T-helper 1 cell treated with Interleukin-12 subunit alpha and Interleukin-12 subunit beta and Interleukin-4 antibody, amounts not matched to agents 30 μg/mL and 1 μg/mL, for 36 hours (primary cell): ENCODE measurements around the gene PEX1.
"Not testable (repeated sequence)": the region's sequence is repeated elsewhere in the genome, so short reads cannot be mapped to it uniquely, and the experiment has no call there.

Experiments
- H3K27ac Mint-ChIP-seq: one replicate; pipeline ENCODE4 v1.8.0; 2021; ENCODE audit warnings: mild to moderate bottlenecking, mixed read lengths
- H3K27me3 Mint-ChIP-seq: one replicate; pipeline ENCODE4 v1.8.0; 2021; ENCODE audit warnings: low read depth, mixed read lengths
- H3K36me3 Mint-ChIP-seq: one replicate; pipeline ENCODE4 v1.8.0; 2021; ENCODE audit warnings: low read depth, mixed read lengths
- H3K4me1 Mint-ChIP-seq: one replicate; pipeline ENCODE4 v1.8.0; 2021; ENCODE audit warnings: low read depth, mixed read lengths
- H3K4me3 Mint-ChIP-seq: one replicate; pipeline ENCODE4 v1.8.0; 2021; ENCODE audit warnings: mild to moderate bottlenecking, moderate library complexity, mixed read lengths
- H3K9me3 Mint-ChIP-seq: one replicate; pipeline ENCODE4 v1.8.0; 2021; ENCODE audit warnings: mixed read lengths

PEX1 gene

DNA sequence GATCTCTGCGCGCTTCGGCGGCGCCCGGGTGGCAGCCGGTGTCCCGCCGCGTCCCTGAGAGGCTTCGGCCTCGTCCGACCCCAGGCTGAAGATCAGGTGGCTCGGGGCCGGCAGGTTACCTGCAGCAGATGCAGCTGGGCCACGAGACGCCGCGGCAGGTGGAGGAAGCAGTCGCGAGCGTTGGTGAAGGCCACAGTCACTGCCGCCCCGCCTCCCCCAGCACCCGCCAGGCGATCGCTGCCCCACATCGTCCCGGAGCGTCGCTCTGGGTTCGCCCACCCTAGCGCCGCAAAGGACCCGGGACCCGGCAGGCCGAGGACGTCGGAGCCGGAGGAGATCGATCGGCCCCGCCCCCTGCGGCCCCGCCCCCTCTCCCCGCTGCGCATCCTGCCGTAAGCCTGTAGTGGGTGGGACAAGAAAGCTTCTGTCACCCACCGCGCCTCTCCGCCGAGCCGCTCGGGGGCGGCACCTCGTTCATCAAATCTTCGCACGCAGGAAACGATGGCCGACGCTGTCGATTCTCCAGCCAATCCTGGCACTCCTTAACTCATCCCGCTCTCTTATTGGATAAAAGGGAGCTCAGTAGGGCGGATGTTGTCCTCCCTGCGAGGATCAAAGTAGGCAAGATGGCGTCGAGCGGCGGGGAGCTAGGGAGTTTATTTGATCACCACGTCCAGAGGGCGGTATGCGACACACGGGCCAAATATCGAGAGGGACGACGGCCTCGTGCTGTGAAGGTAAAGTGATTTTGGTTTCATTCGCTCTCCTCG lies at the start of gene PEX1, which contains the start of gene RBM48:
TSS of gene PEX1 (minus strand) at position 333 of the 770 bp plus-strand sequence. CDS start at position 248, 85 bp downstream.
TSS of gene RBM48 (plus strand) at position 608 of the 770 bp plus-strand sequence. CDS start at position 627, 19 bp downstream.
- peaks cover 24% of the 10 kb centered on the region for H3K4me1 Mint-ChIP-seq
- H3K36me3 Mint-ChIP-seq: peaks cover 20% of the 10 kb centered on the region
- H3K27me3 Mint-ChIP-seq: no peaks in the 10 kb centered on the region
- H3K4me3 Mint-ChIP-seq: peak within 1 kb of the TSS; percentile 92
- peak within 1 kb of the TSS; percentile 93 for H3K27ac Mint-ChIP-seq
- no peaks in the 10 kb centered on the region for H3K9me3 Mint-ChIP-seq

GRCh38 chr7:92576296-92576695 lies 48.0 kb upstream of the PEX1 start:
- no peak overlapping the region for H3K27ac Mint-ChIP-seq
- H3K4me1 Mint-ChIP-seq: peaks cover 5% of the 10 kb centered on the region
- H3K4me3 Mint-ChIP-seq: no peak overlapping the region
- H3K36me3 Mint-ChIP-seq: peaks cover 37% of the 10 kb centered on the region
- H3K27me3 Mint-ChIP-seq: no peaks in the 10 kb centered on the region
- H3K9me3 Mint-ChIP-seq: no peaks in the 10 kb centered on the region

DNA sequence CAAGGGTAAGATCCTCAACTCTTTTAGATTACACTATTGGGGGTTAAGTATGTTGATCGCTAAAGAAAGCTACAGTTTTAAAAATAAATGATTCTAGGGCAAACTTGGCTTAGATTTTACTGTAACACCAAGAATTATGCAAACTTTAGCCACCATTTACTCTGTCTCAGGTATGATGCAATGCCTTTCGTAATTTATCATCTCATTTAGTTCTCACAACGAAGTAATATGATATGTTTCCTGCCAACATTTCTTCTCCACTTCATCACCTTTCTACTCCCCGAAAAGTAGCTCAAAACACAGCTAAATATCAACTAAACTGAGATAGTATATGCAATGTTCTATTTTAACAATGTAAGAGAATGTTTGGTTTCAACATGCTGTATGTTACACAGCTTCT lies 40.8 kb upstream of the PEX1 start:
- Mint-ChIP-seq H3K27me3 (no peaks in the 10 kb centered on the region), H3K36me3 (peaks cover 24% of the 10 kb centered on the region), H3K9me3 (no peaks in the 10 kb centered on the region), H3K27ac (no peak overlapping the region), H3K4me3 (no peak overlapping the region), H3K4me1 (peaks cover 5% of the 10 kb centered on the region)

- peaks cover 2% of the 10 kb centered on the region for H3K4me1 Mint-ChIP-seq
- H3K36me3 Mint-ChIP-seq: peaks cover 32% of the 10 kb centered on the region
- no peaks in the 10 kb centered on the region for H3K9me3 Mint-ChIP-seq
- no peak overlapping the region for H3K4me3 Mint-ChIP-seq
- H3K27me3 Mint-ChIP-seq: no peaks in the 10 kb centered on the region
- no peak overlapping the region for H3K27ac Mint-ChIP-seq
Measured at GRCh38 chr7:92567460-92567859, 39.1 kb upstream of the PEX1 start.

DNA sequence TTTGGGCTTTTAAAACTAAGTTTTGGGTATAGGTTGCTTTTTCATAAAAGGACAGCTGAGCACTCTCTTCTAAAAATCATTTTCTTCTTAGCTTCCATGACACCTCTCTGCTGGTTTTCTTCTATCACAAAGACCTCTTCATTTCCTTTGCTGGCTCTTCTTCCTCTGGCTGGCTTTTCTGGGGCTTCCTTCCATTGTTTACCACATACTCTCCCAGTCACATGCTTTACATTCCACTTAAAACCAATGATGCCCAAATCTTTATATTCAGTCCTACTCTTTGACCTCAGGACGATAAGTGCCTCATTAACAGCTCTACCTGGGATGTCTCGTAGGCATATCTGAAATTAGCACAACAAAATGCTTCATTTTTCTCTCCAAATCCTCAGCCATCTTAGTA lies 35.0 kb upstream of the PEX1 start:
- Mint-ChIP-seq H3K4me1 (no peaks in the 10 kb centered on the region), H3K27ac (no peak overlapping the region), H3K9me3 (no peaks in the 10 kb centered on the region), H3K27me3 (no peaks in the 10 kb centered on the region), H3K4me3 (no peak overlapping the region), H3K36me3 (peaks cover 38% of the 10 kb centered on the region)

DNA sequence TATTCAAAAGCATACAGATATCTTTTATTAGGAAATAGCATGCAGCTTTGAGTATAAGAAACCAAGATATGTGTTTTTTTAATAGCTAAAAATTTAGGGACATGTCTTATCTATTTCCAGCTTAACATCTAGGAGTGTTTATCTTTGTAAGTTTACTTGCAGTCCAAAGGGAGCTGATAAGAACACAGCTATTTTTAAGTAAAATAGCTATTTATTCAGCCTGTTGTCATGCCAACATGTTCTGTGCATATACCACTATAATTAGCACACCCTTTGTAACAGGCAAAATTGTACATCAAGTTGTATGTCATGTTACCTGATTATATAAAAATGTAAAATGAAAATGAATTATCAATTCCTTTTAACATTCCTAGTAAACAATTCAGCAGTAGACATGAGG lies 32.3 kb upstream of the PEX1 start:
- Mint-ChIP-seq H3K4me3 (no peak overlapping the region), H3K27ac (no peak overlapping the region), H3K9me3 (no peaks in the 10 kb centered on the region), H3K27me3 (no peaks in the 10 kb centered on the region), H3K4me1 (no peaks in the 10 kb centered on the region), H3K36me3 (peaks cover 33% of the 10 kb centered on the region)

GRCh38 chr7:92557808-92558362 lies 29.6 kb upstream of the PEX1 start:
- H3K4me1 Mint-ChIP-seq: no peaks in the 10 kb centered on the region
- H3K27ac Mint-ChIP-seq: no peak overlapping the region

GRCh38 chr7:92557249-92557648 lies 28.9 kb upstream of the PEX1 start:
- no peaks in the 10 kb centered on the region for H3K4me1 Mint-ChIP-seq
- H3K36me3 Mint-ChIP-seq: peaks cover 13% of the 10 kb centered on the region
- no peaks in the 10 kb centered on the region for H3K9me3 Mint-ChIP-seq
- H3K27ac Mint-ChIP-seq: no peak overlapping the region
- H3K4me3 Mint-ChIP-seq: no peak overlapping the region
- no peaks in the 10 kb centered on the region for H3K27me3 Mint-ChIP-seq

More at GRCh38 chr7:92557808-92558362, 29.6 kb upstream of the PEX1 start:
- H3K27me3 Mint-ChIP-seq: no peaks in the 10 kb centered on the region
- no peaks in the 10 kb centered on the region for H3K9me3 Mint-ChIP-seq
- H3K4me3 Mint-ChIP-seq: no peak overlapping the region
- peaks cover 16% of the 10 kb centered on the region for H3K36me3 Mint-ChIP-seq

DNA sequence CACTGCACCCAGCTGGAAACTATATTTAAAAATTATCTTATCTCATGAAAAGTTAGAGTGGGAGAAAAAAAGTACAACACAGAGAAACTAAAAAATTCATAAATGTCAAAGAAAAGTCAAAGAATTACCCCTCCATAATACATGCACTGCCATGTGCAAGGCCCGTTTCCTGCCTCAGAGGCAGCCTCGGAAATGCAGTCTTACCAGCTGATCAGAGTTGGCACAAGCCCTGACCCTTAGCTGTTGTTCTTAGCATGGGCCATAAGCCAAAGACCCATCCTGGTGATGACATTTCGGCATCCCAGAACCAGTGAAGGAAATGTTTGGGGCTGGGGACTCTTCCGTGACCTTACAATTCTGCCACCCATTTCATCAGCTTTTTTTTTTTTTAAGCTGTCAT lies 21.9 kb upstream of the PEX1 start:
- peaks cover 6% of the 10 kb centered on the region for H3K27me3 Mint-ChIP-seq
- no peak overlapping the region for H3K27ac Mint-ChIP-seq
- H3K9me3 Mint-ChIP-seq: no peaks in the 10 kb centered on the region
- no peaks in the 10 kb centered on the region for H3K36me3 Mint-ChIP-seq
- H3K4me1 Mint-ChIP-seq: no peaks in the 10 kb centered on the region
- no peak overlapping the region for H3K4me3 Mint-ChIP-seq

DNA sequence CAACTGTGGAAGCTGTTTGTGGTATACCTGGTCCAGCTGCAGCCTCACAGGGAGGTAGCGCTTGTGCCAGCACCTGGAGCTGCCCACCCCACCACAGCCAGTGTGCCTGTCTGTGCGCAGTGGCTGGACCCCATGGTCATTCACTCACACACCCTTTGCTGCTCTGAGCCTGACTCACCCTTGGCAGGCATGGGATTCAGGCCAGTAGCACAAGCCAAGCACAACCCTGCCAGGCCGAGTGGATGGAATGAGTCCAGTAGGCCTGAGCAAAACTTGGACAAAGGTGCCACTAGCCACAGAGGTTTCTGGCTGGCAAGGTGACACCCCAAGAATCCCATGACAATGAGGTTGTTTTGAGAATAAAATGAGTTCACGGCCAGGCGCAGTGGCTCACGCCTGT lies 19.3 kb upstream of the PEX1 start:
- H3K27me3 Mint-ChIP-seq: peaks cover 6% of the 10 kb centered on the region
- no peaks in the 10 kb centered on the region for H3K9me3 Mint-ChIP-seq
- no peaks in the 10 kb centered on the region for H3K36me3 Mint-ChIP-seq
- H3K4me3 Mint-ChIP-seq: no peak overlapping the region
- no peaks in the 10 kb centered on the region for H3K4me1 Mint-ChIP-seq
- H3K27ac Mint-ChIP-seq: no peak overlapping the region

DNA sequence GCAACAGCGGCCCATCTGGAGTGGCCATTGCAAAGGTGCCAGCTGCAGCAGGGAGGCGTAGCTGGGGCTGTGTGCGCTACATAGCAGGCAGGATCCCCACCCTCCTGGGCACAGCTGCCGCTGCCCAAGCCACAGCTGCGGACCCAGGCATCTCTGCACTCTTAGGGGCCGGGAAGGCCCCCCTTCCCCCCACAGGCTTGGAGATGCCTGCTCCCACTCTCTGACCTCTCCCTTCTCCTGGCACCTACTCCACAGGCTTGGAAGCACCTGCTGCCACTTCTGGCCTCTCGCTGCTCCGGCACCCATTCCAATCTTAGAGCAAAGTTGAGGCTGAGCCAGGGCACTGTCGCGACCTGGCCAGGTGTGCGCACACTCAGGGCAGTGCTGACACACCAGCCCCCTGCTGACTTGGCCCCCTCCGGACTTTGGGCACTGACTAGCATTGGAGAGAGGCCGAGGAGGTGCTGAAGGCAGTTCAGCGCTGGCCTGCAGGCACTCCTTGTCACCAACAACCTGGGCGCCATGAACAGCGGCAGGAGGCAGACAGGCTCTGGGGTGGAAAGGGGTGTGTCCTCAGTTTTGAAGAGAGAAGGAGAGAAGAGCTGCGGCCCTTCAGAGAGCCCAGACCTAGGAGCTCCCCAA lies 18.7 kb upstream of the PEX1 start:
- no peaks in the 10 kb centered on the region for H3K9me3 Mint-ChIP-seq
- H3K4me3 Mint-ChIP-seq: no peak overlapping the region
- H3K36me3 Mint-ChIP-seq: peaks cover under 1% of the 10 kb centered on the region
- H3K27ac Mint-ChIP-seq: no peak overlapping the region
- H3K4me1 Mint-ChIP-seq: no peaks in the 10 kb centered on the region
- peaks cover 6% of the 10 kb centered on the region for H3K27me3 Mint-ChIP-seq

- H3K27ac Mint-ChIP-seq, H3K4me1 Mint-ChIP-seq, H3K36me3 Mint-ChIP-seq, H3K4me3 Mint-ChIP-seq, H3K9me3 Mint-ChIP-seq, H3K27me3 Mint-ChIP-seq: not testable (repeated sequence)
Measured at GRCh38 chr7:92545116-92545515, 16.8 kb upstream of the PEX1 start.

- not testable (repeated sequence) for H3K4me1 Mint-ChIP-seq, H3K4me3 Mint-ChIP-seq, H3K27me3 Mint-ChIP-seq, H3K9me3 Mint-ChIP-seq, H3K36me3 Mint-ChIP-seq, H3K27ac Mint-ChIP-seq
Measured at GRCh38 chr7:92543542-92543941, 15.2 kb upstream of the PEX1 start.

DNA sequence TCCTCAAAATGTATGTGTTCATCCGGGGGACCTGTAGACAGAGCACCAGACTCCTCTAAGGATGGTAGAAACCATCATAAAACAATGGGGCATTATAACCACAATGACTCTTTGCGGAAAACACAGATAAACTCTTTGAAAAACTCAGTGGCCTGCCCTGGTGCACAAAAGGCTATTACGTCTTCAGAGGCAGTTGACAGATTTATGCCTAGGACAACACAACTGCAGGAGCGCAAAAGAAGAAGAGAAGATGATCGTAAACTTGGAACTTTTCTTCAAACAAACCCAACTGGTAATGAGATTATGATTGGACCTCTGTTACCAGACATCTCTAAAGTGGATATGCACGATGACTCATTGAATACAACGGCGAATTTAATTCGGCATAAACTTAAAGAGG lies 6.3 kb upstream of the PEX1 start:
- H3K9me3 Mint-ChIP-seq: no peaks in the 10 kb centered on the region
- H3K36me3 Mint-ChIP-seq: peaks cover 39% of the 10 kb centered on the region
- peaks cover 17% of the 10 kb centered on the region for H3K4me1 Mint-ChIP-seq
- H3K27me3 Mint-ChIP-seq: no peaks in the 10 kb centered on the region
- H3K4me3 Mint-ChIP-seq: no peak overlapping the region
- no peak overlapping the region for H3K27ac Mint-ChIP-seq

GRCh38 chr7:92528958-92529264 lies 591 bp upstream of the PEX1 start:
- peak overlapping the region; percentile 93 for H3K27ac Mint-ChIP-seq
- no peaks in the 10 kb centered on the region for H3K27me3 Mint-ChIP-seq
- peaks cover 25% of the 10 kb centered on the region for H3K36me3 Mint-ChIP-seq
- H3K4me3 Mint-ChIP-seq: peak overlapping the region; percentile 92
- H3K9me3 Mint-ChIP-seq: no peaks in the 10 kb centered on the region
- H3K4me1 Mint-ChIP-seq: peaks cover 26% of the 10 kb centered on the region
